Left lung (tissue), 10 donors: ENCODE data around the gene NEMP1. TPM values are rescaled to one million over a fixed set of nuclear protein-coding genes. Genes with fewer than 3 reads are reported as not detected.

Source experiments
- ATAC-seq: fragments of 200-7000 bp; cut with Tn5 transposase; one replicate; pipeline ENCODE4 v1.9.1; 2020; ENCODE audit warnings: moderate library complexity
- DNase-seq, 4 donors: peaks; one replicate each; pipeline ENCODE4 v3.0.0-alpha.2; 2013 to 2020
- H3K27ac ChIP-seq, 2 donors: fragments of 200-600 bp; sonication (generic) in 1 of 2; one replicate each; pipeline versions ENCODE4 v1.5.0 to v1.8.0; 2020 to 2021
- H3K27me3 ChIP-seq, 2 donors: fragments of 200-600 bp; sonication (generic) in 1 of 2; one replicate each; pipeline versions ENCODE4 v1.5.0 to v1.8.0; 2020 to 2021
- H3K36me3 ChIP-seq, 2 donors: fragments of 200-600 bp; sonication (generic) in 1 of 2; one replicate each; pipeline versions ENCODE4 v1.5.0 to v1.8.0; 2020 to 2021
- H3K4me1 ChIP-seq, 2 donors: fragments of 200-600 bp; one replicate each; pipeline ENCODE4 v1.8.0; 2021
- H3K4me3 ChIP-seq, 2 donors: fragments of 200-600 bp; sonication (generic) in 1 of 2; one replicate each; pipeline versions ENCODE4 v1.5.0 to v1.8.0; 2020 to 2021; ENCODE audit warnings: mild to moderate bottlenecking in 1 of 2
- H3K9me3 ChIP-seq, 2 donors: fragments of 200-600 bp; sonication (generic) in 1 of 2; one replicate each; pipeline versions ENCODE4 v1.5.0 to v1.8.0; 2020 to 2021
- intact Hi-C, 2 donors: fragments of 100-400 bp; cut with DNase I; formaldehyde crosslinking; loops; one replicate each; pipeline versions ENCODE4 v1.11.2 to v1.14.2; 2022
- polyA plus RNA-seq, 6 donors: library from polyadenylated mRNA; unstranded; fragments of 120-200 nt; gene quantifications; one replicate each; pipeline ENCODE4 v1.2.1, GENCODE V29; 2013; ENCODE audit not compliant: insufficient read length in 6 of 6
- total RNA-seq, 2 donors: library from RNA; stranded (reverse); fragmentation: NEBNext Ultra II Directional; extraction: Animal tissue kit (Norgen Biotek cat#: 25700); gene quantifications; one replicate each; pipeline ENCODE4 v1.2.1, GENCODE V29; 2021
- TF ChIP-seq, protein P1 (sequence below), 2 donors: fragments of 200-600 bp; sonication (generic) in 1 of 2; IDR thresholded peaks; one replicate each; pipeline versions ENCODE4 v1.5.0 to v1.8.0; 2021; ENCODE audit warnings: antibody characterized with exemption in 2 of 2
- donor health status: DM: no; HTN: yes; CAD: no.
- donor health status: DM: no; HTN: no; CAD: no.

The NEMP1 gene
- total and polyA plus RNA-seq, 8 donors = 16.4 to 29.2 (median 26.6) TPM

DNA sequence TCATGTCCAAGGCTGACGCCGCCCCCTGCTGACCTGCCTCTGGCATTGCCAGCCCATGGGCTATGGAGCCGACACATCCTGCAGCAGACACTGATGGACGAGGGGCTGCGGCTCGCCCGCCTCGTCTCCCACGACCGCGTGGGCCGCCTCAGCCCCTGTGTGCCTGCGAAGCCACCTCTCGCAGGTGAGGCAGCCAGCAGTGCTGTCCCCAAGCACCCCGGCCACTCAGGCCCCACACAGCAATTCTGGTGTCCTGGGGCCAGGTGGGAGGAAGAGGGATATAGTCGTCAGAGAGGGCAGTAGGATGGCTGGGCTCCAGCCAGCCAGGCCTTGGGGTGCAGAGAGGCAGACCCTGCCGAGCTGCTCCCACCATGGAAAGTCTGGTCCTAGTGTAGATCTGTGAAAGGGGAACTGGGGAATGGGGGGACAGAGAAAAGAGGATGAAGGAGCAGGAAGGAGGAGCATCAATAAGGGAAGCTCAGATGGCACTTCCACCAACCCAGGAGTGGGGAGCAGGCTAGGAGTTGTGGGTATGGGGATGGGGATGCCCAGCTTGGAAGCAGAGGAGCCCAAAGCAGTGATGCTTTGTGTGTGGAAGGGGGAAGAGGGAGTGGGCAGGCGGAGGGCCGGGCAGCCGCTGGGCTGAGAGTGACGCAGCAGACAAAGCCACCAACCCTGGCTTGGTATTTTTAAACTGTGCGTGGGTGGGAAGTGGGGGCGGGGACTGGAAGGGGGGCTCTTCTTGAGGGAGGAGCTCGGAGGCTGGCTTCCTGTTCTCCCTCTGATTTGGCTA is 15.0 kb upstream of the NEMP1 start:
- intact Hi-C loops = no loop called here
- ATAC-seq (peak; percentile 42), DNase-seq (peak; percentile 38 to 90 (median 76))
- Histone ChIP-seq H3K27me3 (peaks cover 0 to 6% of the 10 kb centered on the region in 2 donors), H3K36me3 (peaks cover 0 to 72% of the 10 kb centered on the region in 2 donors), H3K4me1 (peaks cover 28 to 61% of the 10 kb centered on the region in 2 donors), H3K27ac (peak overlapping the region; percentile 58 to 69), H3K9me3 (no peaks in the 10 kb centered on the region), H3K4me3 (no peak overlapping the region)
- TF ChIP-seq, protein P1, sequence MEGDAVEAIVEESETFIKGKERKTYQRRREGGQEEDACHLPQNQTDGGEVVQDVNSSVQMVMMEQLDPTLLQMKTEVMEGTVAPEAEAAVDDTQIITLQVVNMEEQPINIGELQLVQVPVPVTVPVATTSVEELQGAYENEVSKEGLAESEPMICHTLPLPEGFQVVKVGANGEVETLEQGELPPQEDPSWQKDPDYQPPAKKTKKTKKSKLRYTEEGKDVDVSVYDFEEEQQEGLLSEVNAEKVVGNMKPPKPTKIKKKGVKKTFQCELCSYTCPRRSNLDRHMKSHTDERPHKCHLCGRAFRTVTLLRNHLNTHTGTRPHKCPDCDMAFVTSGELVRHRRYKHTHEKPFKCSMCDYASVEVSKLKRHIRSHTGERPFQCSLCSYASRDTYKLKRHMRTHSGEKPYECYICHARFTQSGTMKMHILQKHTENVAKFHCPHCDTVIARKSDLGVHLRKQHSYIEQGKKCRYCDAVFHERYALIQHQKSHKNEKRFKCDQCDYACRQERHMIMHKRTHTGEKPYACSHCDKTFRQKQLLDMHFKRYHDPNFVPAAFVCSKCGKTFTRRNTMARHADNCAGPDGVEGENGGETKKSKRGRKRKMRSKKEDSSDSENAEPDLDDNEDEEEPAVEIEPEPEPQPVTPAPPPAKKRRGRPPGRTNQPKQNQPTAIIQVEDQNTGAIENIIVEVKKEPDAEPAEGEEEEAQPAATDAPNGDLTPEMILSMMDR (IDR thresholded peaks at IDR 0.05) = peak; percentile 31 to 65

DNA sequence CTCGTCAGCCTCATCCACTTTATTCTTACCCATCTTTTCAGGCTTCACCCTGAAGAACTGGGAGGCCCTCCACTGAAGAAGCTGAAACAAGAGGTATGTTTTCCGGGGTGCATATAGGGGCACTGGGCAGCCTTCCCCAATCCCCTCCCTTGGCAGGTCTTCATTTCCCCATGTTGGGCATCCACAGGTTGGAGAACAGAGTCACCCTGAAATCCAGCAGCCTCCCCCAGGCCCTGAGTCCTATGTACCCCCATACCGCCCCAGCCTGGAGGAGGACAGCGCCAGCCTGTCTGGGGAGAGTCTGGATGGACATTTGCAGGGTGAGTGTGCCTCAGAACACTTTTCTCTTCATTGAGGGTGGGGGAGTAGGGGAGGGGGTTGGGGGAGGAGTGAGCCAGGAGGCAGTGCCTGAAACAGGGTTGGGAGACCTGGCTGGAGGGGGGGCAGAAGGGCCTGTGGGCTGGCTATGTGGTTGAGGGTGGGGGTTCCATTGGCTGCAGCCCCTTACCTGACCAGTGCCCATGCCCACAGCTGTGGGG is 14.4 kb upstream of the NEMP1 start:
- Histone ChIP-seq H3K27ac (peak overlapping the region; percentile 23 to 69), H3K9me3 (no peaks in the 10 kb centered on the region), H3K36me3 (peaks cover 0 to 65% of the 10 kb centered on the region in 2 donors), H3K4me3 (no peak overlapping the region), H3K27me3 (peaks cover 0 to 6% of the 10 kb centered on the region in 2 donors), H3K4me1 (peaks cover 28 to 66% of the 10 kb centered on the region in 2 donors)
- intact Hi-C loops = no loop called here
- DNase-seq = no peak
- TF ChIP-seq, protein P1 (IDR thresholded peaks at IDR 0.05) = no peak
- no peak for ATAC-seq

DNA sequence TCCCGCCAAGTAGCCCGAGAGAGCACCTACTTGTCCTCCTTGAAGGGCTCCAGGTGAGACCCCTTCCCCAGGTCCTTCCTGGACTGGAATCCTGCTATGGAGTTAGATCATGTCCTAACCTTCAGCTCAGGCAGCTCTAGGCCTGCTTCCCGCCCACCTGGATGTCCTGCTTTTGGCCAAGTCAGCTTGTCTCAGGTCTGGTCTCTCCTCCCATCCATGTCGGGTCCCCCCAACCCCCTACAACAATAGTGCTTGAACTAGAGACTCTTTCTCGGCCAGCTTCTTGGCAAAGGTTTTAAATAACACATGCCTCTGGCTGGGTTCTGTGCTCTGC is 13.9 kb upstream of the NEMP1 start:
- peak overlapping the region; percentile 13 to 23 for H3K27ac ChIP-seq
- H3K4me1 ChIP-seq = peaks cover 28 to 70% of the 10 kb centered on the region in 2 donors
- DNase-seq (no peak), ATAC-seq (no peak)
- TF ChIP-seq, protein P1 (IDR thresholded peaks at IDR 0.05) = no peak
- intact Hi-C loops = no loop called here
- peaks cover 0 to 61% of the 10 kb centered on the region in 2 donors for H3K36me3 ChIP-seq
- peaks cover 0 to 6% of the 10 kb centered on the region in 2 donors for H3K27me3 ChIP-seq
- no peak overlapping the region for H3K4me3 ChIP-seq
- no peaks in the 10 kb centered on the region for H3K9me3 ChIP-seq

DNA sequence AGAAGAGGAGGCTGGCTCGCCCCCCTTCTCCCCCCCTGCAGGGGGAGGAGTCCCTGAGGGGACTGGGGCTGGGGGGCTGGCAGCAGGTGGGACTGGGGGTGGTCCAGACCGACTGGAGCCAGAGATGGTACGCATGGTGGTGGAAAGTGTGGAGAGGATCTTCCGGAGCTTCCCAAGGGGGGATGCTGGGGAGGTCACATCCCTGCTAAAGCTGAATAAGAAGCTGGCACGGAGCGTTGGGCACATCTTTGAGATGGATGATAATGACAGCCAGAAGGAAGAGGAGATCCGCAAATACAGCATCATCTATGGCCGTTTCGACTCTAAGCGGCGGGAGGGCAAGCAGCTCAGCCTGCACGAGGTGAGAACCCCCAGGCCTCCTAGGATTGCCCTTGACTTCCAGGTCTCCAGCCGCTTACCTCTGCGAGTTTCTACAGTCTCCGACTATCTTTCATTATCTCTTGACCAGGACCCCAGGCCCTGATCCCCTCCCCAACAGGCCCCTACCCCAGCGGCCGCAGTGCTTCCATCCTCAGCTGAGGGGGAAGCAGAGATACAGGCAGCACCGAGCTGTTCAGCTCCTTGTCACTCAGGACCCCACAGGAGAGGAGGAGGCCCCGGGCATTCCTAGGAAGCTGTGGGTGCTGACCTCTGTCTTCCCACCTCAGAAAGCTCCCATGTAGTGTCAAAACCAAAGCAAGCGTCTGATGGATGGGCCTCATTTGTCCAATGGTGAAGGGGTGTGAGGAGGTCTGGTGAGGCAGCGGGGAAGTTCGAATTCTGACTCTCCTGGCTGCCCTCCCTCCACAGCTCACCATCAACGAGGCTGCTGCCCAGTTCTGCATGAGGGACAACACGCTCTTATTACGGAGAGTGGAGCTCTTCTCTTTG is 13.3 kb upstream of the NEMP1 start:
- DNase-seq = peak in 1 of 4 donors; percentile 75
- Histone ChIP-seq H3K27ac (no peak overlapping the region), H3K9me3 (no peaks in the 10 kb centered on the region), H3K4me3 (no peak overlapping the region), H3K27me3 (peaks cover 0 to 6% of the 10 kb centered on the region in 2 donors), H3K36me3 (peaks cover 0 to 54% of the 10 kb centered on the region in 2 donors), H3K4me1 (peaks cover 28 to 72% of the 10 kb centered on the region in 2 donors)
- ATAC-seq = no peak
- TF ChIP-seq, protein P1 (IDR thresholded peaks at IDR 0.05) = no peak
- intact Hi-C loops = no loop called here
